ENCODE data around the gene PRDM16. TPM values are rescaled to one million over a fixed set of nuclear protein-coding genes. Genes with fewer than 3 reads are reported as not detected.

Gene PRDM16
- total RNA-seq, result under 1 TPM; 0.05 to 0.20 TPM

GRCh38 chr1:3068564-3069431 lies at the start of gene PRDM16:
Gene PRDM16, plus strand, starts transcription at chr1:3069203. Its CDS starts 57 bp downstream, at chr1:3069260.
- H3K27me3 Mint-ChIP-seq (ENCODE audit: low read depth), result peaks cover 21% of the 10 kb centered on the region
- peak within 1 kb of the TSS; percentile 71 for H3K4me3 Mint-ChIP-seq
- H3K9me3 Mint-ChIP-seq, result no peaks in the 10 kb centered on the region
- intact Hi-C loops (cut with micrococcal nuclease), result no loop called here
- H3K36me3 Mint-ChIP-seq (ENCODE audit: low read depth), result no peaks in the 10 kb centered on the region
- H3K4me1 Mint-ChIP-seq (ENCODE audit: low read depth), result peaks cover 2% of the 10 kb centered on the region
- peak; percentile 40 for DNase-seq
- no peak within 1 kb of the TSS for H3K27ac Mint-ChIP-seq
- CTCF ChIA-PET, result no interaction called here

GRCh38 chr1:3019516-3020051 lies 49.4 kb upstream of the PRDM16 start:
- Mint-ChIP-seq H3K27me3 (ENCODE audit: low read depth) (no peaks in the 10 kb centered on the region), H3K9me3 (no peaks in the 10 kb centered on the region), H3K4me3 (no peak overlapping the region), H3K4me1 (ENCODE audit: low read depth) (no peaks in the 10 kb centered on the region), H3K27ac (no peak overlapping the region), H3K36me3 (ENCODE audit: low read depth) (no peaks in the 10 kb centered on the region)
- CTCF ChIA-PET, result no interaction called here
- intact Hi-C loops (cut with micrococcal nuclease), result no loop called here
- DNase-seq, result no peak

- Mint-ChIP-seq H3K4me1 (ENCODE audit: low read depth) (no peaks in the 10 kb centered on the region), H3K36me3 (ENCODE audit: low read depth) (no peaks in the 10 kb centered on the region), H3K27ac (no peak overlapping the region), H3K9me3 (no peaks in the 10 kb centered on the region), H3K27me3 (ENCODE audit: low read depth) (no peaks in the 10 kb centered on the region), H3K4me3 (no peak overlapping the region)
- no peak for DNase-seq
- CTCF ChIA-PET, result no interaction called here
- intact Hi-C loops (cut with micrococcal nuclease), result no loop called here
These were observed 48.6 kb upstream of the PRDM16 start for GRCh38 chr1:3020263-3020909.

- CTCF ChIA-PET, result interaction anchor here (0.7 kb wide), 1 partner anchor 399 kb away, joined by 3 read pairs; no protein-coding TSS in a partner anchor
- intact Hi-C loops (cut with micrococcal nuclease), result no loop called here
These were observed 47.8 kb upstream of the PRDM16 start, which contains the start of gene ACTRT2 for GRCh38 chr1:3021233-3021671. Gene ACTRT2, plus strand, starts transcription at chr1:3021467. Its CDS starts 220 bp downstream, at chr1:3021687.

GRCh38 chr1:3021801-3022401 lies 47.1 kb upstream of the PRDM16 start:
- Mint-ChIP-seq H3K27me3 (ENCODE audit: low read depth) (no peaks in the 10 kb centered on the region), H3K27ac (no peak overlapping the region), H3K4me3 (no peak overlapping the region), H3K4me1 (ENCODE audit: low read depth) (no peaks in the 10 kb centered on the region), H3K9me3 (no peaks in the 10 kb centered on the region), H3K36me3 (ENCODE audit: low read depth) (no peaks in the 10 kb centered on the region)
- no peak for DNase-seq
- intact Hi-C loops (cut with micrococcal nuclease), result no loop called here
- CTCF ChIA-PET, result interaction anchor here (0.7 to 1.0 kb wide), 2 partner anchors 182 to 398 kb away, joined by 3 read pairs; no protein-coding TSS in a partner anchor

More at GRCh38 chr1:3021233-3021671, 47.8 kb upstream of the PRDM16 start, which contains the start of gene ACTRT2:
- no peak for DNase-seq
- H3K27me3 Mint-ChIP-seq (ENCODE audit: low read depth), result no peaks in the 10 kb centered on the region
- no peak within 1 kb of the TSS for H3K4me3 Mint-ChIP-seq
- no peaks in the 10 kb centered on the region for H3K36me3 Mint-ChIP-seq (ENCODE audit: low read depth)
- no peak within 1 kb of the TSS for H3K27ac Mint-ChIP-seq
- no peaks in the 10 kb centered on the region for H3K4me1 Mint-ChIP-seq (ENCODE audit: low read depth)
- H3K9me3 Mint-ChIP-seq, result no peaks in the 10 kb centered on the region

GRCh38 chr1:3022511-3022973 lies 46.5 kb upstream of the PRDM16 start:
- no peak overlapping the region for H3K4me3 Mint-ChIP-seq
- H3K4me1 Mint-ChIP-seq (ENCODE audit: low read depth), result no peaks in the 10 kb centered on the region
- no peak for DNase-seq
- no peaks in the 10 kb centered on the region for H3K27me3 Mint-ChIP-seq (ENCODE audit: low read depth)
- H3K36me3 Mint-ChIP-seq (ENCODE audit: low read depth), result no peaks in the 10 kb centered on the region
- CTCF ChIA-PET, result interaction anchor here (1.0 kb wide), 1 partner anchor 183 kb away, joined by 3 read pairs; no protein-coding TSS in a partner anchor
- no peaks in the 10 kb centered on the region for H3K9me3 Mint-ChIP-seq
- H3K27ac Mint-ChIP-seq, result no peak overlapping the region
- intact Hi-C loops (cut with micrococcal nuclease), result no loop called here

GRCh38 chr1:3022976-3023375 lies 46.0 kb upstream of the PRDM16 start:
- no peak for DNase-seq
- no peak overlapping the region for H3K27ac Mint-ChIP-seq
- CTCF ChIA-PET, result no interaction called here
- no peaks in the 10 kb centered on the region for H3K9me3 Mint-ChIP-seq
- no peaks in the 10 kb centered on the region for H3K27me3 Mint-ChIP-seq (ENCODE audit: low read depth)
- no peaks in the 10 kb centered on the region for H3K36me3 Mint-ChIP-seq (ENCODE audit: low read depth)
- H3K4me3 Mint-ChIP-seq, result no peak overlapping the region
- intact Hi-C loops (cut with micrococcal nuclease), result no loop called here
- no peaks in the 10 kb centered on the region for H3K4me1 Mint-ChIP-seq (ENCODE audit: low read depth)

GRCh38 chr1:3024019-3024418 lies 45.0 kb upstream of the PRDM16 start:
- Mint-ChIP-seq H3K27ac (no peak overlapping the region), H3K4me3 (no peak overlapping the region), H3K27me3 (ENCODE audit: low read depth) (no peaks in the 10 kb centered on the region), H3K9me3 (no peaks in the 10 kb centered on the region), H3K36me3 (ENCODE audit: low read depth) (no peaks in the 10 kb centered on the region), H3K4me1 (ENCODE audit: low read depth) (no peaks in the 10 kb centered on the region)
- intact Hi-C loops (cut with micrococcal nuclease), result no loop called here
- CTCF ChIA-PET, result no interaction called here
- peak; percentile 4 for DNase-seq

GRCh38 chr1:3024588-3024987 lies 44.4 kb upstream of the PRDM16 start:
- no peaks in the 10 kb centered on the region for H3K27me3 Mint-ChIP-seq (ENCODE audit: low read depth)
- no peaks in the 10 kb centered on the region for H3K36me3 Mint-ChIP-seq (ENCODE audit: low read depth)
- CTCF ChIA-PET, result no interaction called here
- intact Hi-C loops (cut with micrococcal nuclease), result no loop called here
- no peaks in the 10 kb centered on the region for H3K4me1 Mint-ChIP-seq (ENCODE audit: low read depth)
- no peak overlapping the region for H3K4me3 Mint-ChIP-seq
- no peak overlapping the region for H3K27ac Mint-ChIP-seq
- H3K9me3 Mint-ChIP-seq, result no peaks in the 10 kb centered on the region
- DNase-seq, result peak; percentile 1

GRCh38 chr1:3026124-3026523 lies 42.9 kb upstream of the PRDM16 start:
- Mint-ChIP-seq H3K27ac (no peak overlapping the region), H3K9me3 (no peaks in the 10 kb centered on the region), H3K4me1 (ENCODE audit: low read depth) (no peaks in the 10 kb centered on the region), H3K4me3 (no peak overlapping the region), H3K36me3 (ENCODE audit: low read depth) (no peaks in the 10 kb centered on the region), H3K27me3 (ENCODE audit: low read depth) (no peaks in the 10 kb centered on the region)
- intact Hi-C loops (cut with micrococcal nuclease), result no loop called here
- CTCF ChIA-PET, result no interaction called here
- DNase-seq, result no peak

- Mint-ChIP-seq H3K4me3 (no peak overlapping the region), H3K27ac (no peak overlapping the region), H3K9me3 (no peaks in the 10 kb centered on the region), H3K27me3 (ENCODE audit: low read depth) (no peaks in the 10 kb centered on the region), H3K36me3 (ENCODE audit: low read depth) (no peaks in the 10 kb centered on the region), H3K4me1 (ENCODE audit: low read depth) (no peaks in the 10 kb centered on the region)
- DNase-seq, result peak; percentile 2
- intact Hi-C loops (cut with micrococcal nuclease), result no loop called here
- CTCF ChIA-PET, result no interaction called here
These were observed 42.2 kb upstream of the PRDM16 start for GRCh38 chr1:3026581-3027391.

Measured in activated naive CD4-positive, alpha-beta T cell treated with anti-CD3 and anti-CD28 coated beads for 36 hours (primary cell).